Dendritic cell treated with granulocyte-macrophage colony-stimulating factor and Interleukin-4, amounts not matched to agents 40 ng/mL and 50 ng/mL, for 4 days (primary cell): Measurements from ENCODE around the gene GPX5.
"Not testable (repeated sequence)": the region's sequence is repeated elsewhere in the genome, so short reads cannot be mapped to it uniquely, and the experiment has no call there.

Source experiments
- H3K27ac Mint-ChIP-seq: one replicate; pipeline ENCODE4 v1.8.0; 2022; ENCODE audit warnings: mild to moderate bottlenecking, mixed read lengths
- H3K27me3 Mint-ChIP-seq: one replicate; pipeline ENCODE4 v1.8.0; 2022; ENCODE audit warnings: mild to moderate bottlenecking, mixed read lengths
- H3K36me3 Mint-ChIP-seq: one replicate; pipeline ENCODE4 v1.8.0; 2022; ENCODE audit warnings: low read depth, mixed read lengths
- H3K4me1 Mint-ChIP-seq: one replicate; pipeline ENCODE4 v1.8.0; 2022; ENCODE audit warnings: low read depth, mixed read lengths
- H3K4me3 Mint-ChIP-seq: one replicate; pipeline ENCODE4 v1.8.0; 2022; ENCODE audit warnings: mild to moderate bottlenecking, moderate library complexity, mixed read lengths
- H3K9me3 Mint-ChIP-seq: one replicate; pipeline ENCODE4 v1.8.0; 2022; ENCODE audit warnings: mixed read lengths
- intact Hi-C: fragments of 100-400 bp; cut with micrococcal nuclease; formaldehyde crosslinking; loops from one replicate; pipeline ENCODE4 v1.15.0; 2022

The GPX5 gene

GRCh38 chr6:28534875-28535274, 9.2 kb downstream of the GPX5 start:
- Mint-ChIP-seq H3K4me1 (no peaks in the 10 kb centered on the region), H3K9me3 (no peaks in the 10 kb centered on the region), H3K36me3 (no peaks in the 10 kb centered on the region), H3K4me3 (no peak overlapping the region), H3K27ac (no peak overlapping the region), H3K27me3 (peaks cover 49% of the 10 kb centered on the region)
- intact Hi-C loops: no loop called here

- H3K36me3 Mint-ChIP-seq: no peaks in the 10 kb centered on the region
- no peak overlapping the region for H3K27ac Mint-ChIP-seq
- H3K4me1 Mint-ChIP-seq: no peaks in the 10 kb centered on the region
- intact Hi-C loops: no loop called here
- H3K4me3 Mint-ChIP-seq: no peak overlapping the region
- H3K27me3 Mint-ChIP-seq: peaks cover 51% of the 10 kb centered on the region
- H3K9me3 Mint-ChIP-seq: no peaks in the 10 kb centered on the region
Observed at GRCh38 chr6:28537065-28537464, 11.4 kb downstream of the GPX5 start.

GRCh38 chr6:28537509-28538140, 11.9 kb downstream of the GPX5 start:
- Mint-ChIP-seq H3K4me3 (no peak overlapping the region), H3K27me3 (peaks cover 57% of the 10 kb centered on the region), H3K4me1 (peaks cover 4% of the 10 kb centered on the region), H3K27ac (no peak overlapping the region), H3K36me3 (no peaks in the 10 kb centered on the region), H3K9me3 (no peaks in the 10 kb centered on the region)
- intact Hi-C loops: no loop called here

DNA sequence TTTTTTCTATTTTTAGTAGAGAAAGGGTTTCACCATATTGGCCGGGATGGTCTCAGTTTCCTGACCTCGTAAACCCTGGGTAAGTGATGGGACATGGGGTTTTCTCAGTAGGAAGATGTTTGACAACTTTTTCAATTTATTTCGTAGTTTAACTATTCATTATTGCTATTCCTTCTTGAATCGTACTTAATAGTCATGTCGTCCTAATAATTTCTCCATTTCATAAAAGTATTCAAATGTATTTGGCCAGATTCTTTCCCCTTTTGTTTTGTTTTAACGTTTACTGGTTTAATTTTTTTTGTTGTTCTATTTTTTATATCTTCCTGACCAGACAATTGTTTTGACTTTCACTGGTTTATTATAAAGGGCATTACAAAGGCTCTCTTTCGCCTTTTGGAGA, 16.3 kb downstream of the GPX5 start:
- H3K27me3 Mint-ChIP-seq: peaks cover 59% of the 10 kb centered on the region
- peaks cover 16% of the 10 kb centered on the region for H3K4me1 Mint-ChIP-seq
- H3K9me3 Mint-ChIP-seq: no peaks in the 10 kb centered on the region
- H3K27ac Mint-ChIP-seq: no peak overlapping the region
- intact Hi-C loops: no loop called here
- H3K36me3 Mint-ChIP-seq: no peaks in the 10 kb centered on the region
- no peak overlapping the region for H3K4me3 Mint-ChIP-seq

DNA sequence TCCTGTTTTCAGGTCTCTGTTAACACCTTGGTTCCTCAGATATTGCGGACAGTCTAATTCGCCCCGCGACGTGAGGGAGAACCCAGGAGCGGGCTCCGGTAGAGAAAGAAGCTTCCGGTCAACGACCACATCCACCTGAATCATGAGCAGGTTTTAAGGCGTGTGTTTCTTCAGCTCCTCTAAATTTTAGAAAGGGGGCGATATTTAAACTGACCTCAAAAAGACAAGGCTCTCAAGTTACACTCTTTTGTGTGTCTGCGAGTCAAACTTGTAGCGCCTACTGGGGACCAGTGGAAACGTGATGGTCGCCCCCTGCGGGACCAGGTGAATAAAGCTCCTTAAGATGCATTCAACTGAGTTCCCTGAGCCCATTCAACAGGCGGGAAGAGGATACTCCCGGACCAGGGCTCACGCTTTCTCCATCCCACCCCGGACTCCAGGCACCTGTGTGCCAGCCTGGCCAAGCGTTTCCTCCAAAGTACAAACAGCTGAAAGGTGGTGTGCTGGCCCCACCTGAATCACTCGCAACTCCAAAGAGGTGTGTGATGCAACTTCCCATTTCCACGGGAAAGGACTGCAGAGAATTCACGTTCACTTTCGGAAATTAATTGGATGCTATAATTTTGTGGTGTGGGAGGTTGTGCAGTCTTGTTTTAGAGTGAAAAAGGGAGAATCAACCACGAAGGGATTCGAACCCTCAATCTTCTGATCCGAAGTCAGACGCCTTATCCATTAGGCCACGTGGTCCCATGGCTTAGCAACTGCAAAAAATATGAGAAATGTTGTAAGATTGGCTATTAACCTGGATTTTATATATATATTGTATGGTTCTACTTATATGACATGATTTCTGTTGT, 17.0 kb downstream of the GPX5 start:
- intact Hi-C loops: no loop called here
- H3K36me3 Mint-ChIP-seq: no peaks in the 10 kb centered on the region
- no peak overlapping the region for H3K4me3 Mint-ChIP-seq
- no peaks in the 10 kb centered on the region for H3K9me3 Mint-ChIP-seq
- H3K4me1 Mint-ChIP-seq: peaks cover 16% of the 10 kb centered on the region
- H3K27ac Mint-ChIP-seq: no peak overlapping the region
- H3K27me3 Mint-ChIP-seq: peaks cover 56% of the 10 kb centered on the region

GRCh38 chr6:28543651-28544610, 18.2 kb downstream of the GPX5 start:
- Mint-ChIP-seq H3K4me1 (peaks cover 16% of the 10 kb centered on the region), H3K27me3 (peaks cover 44% of the 10 kb centered on the region), H3K4me3 (peak overlapping the region; percentile 7), H3K27ac (no peak overlapping the region), H3K36me3 (no peaks in the 10 kb centered on the region), H3K9me3 (no peaks in the 10 kb centered on the region)
- intact Hi-C loops: no loop called here

DNA sequence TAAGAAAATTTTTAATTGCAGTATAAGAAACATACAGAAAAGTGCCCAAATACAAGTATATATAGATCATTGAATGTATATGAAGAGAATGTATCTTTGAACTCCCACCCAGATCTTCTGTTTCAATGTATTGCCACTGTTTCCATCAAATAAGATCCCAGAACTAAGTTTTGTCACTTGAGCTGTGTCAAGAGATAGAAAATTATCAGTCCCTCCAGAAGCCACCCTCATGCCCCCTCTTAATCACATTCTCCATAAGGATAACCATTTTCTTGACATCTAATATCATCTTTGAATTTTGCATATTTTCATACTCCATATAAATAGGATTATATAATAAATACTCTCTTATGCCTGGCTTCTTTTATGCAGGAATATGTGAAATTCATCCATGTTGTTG, 20.3 kb downstream of the GPX5 start:
- H3K4me3 Mint-ChIP-seq: no peak overlapping the region
- no peak overlapping the region for H3K27ac Mint-ChIP-seq
- no peaks in the 10 kb centered on the region for H3K9me3 Mint-ChIP-seq
- H3K36me3 Mint-ChIP-seq: no peaks in the 10 kb centered on the region
- intact Hi-C loops: no loop called here
- H3K4me1 Mint-ChIP-seq: peaks cover 16% of the 10 kb centered on the region
- peaks cover 39% of the 10 kb centered on the region for H3K27me3 Mint-ChIP-seq

GRCh38 chr6:28547003-28547402, 21.3 kb downstream of the GPX5 start:
- H3K4me3 Mint-ChIP-seq, H3K36me3 Mint-ChIP-seq, H3K27ac Mint-ChIP-seq, H3K9me3 Mint-ChIP-seq, intact Hi-C loops: not testable (repeated sequence)
- Mint-ChIP-seq H3K27me3 (peaks cover 34% of the 10 kb centered on the region), H3K4me1 (peaks cover 16% of the 10 kb centered on the region)

DNA sequence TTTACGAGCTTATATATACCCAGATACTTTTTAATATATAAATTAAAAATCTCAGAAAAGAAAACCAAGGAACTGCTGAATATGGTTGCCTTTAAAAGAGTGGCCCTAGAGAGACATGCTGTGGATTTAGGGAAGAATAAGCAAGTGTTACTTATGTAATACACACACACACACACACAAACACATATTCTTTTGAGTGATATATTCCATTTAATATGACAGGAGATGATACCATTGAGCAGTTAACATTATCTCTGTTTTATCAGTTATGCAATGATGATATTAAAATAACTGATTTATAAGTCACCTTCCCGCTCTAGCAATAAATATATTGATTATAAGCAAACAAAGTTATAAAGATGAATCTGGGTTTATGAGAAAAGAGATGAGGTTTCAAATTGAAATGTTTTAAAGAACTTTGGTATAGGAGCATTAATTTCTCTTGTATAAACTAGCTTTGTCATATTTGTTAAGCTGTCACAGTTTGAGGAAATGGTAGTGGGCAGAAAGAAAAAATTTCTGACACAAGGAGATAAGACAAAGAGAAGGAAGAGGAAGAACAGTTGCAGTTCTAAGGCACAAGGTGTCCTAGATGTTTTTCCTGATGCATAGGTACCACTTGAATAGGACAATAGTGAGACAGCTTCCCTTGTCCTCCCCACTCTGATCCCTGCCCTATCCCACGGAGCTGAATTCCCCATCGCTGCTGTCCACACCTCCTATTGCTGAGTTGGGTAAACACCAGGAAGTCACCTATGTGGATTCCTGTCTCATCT, 26.4 kb downstream of the GPX5 start:
- Mint-ChIP-seq H3K4me1 (no peaks in the 10 kb centered on the region), H3K27ac (no peak overlapping the region), H3K9me3 (no peaks in the 10 kb centered on the region), H3K36me3 (no peaks in the 10 kb centered on the region), H3K27me3 (peaks cover 22% of the 10 kb centered on the region), H3K4me3 (no peak overlapping the region)
- intact Hi-C loops: no loop called here

- H3K4me3 Mint-ChIP-seq: no peak overlapping the region
Observed at GRCh38 chr6:28553384-28553985, 27.8 kb downstream of the GPX5 start.

DNA sequence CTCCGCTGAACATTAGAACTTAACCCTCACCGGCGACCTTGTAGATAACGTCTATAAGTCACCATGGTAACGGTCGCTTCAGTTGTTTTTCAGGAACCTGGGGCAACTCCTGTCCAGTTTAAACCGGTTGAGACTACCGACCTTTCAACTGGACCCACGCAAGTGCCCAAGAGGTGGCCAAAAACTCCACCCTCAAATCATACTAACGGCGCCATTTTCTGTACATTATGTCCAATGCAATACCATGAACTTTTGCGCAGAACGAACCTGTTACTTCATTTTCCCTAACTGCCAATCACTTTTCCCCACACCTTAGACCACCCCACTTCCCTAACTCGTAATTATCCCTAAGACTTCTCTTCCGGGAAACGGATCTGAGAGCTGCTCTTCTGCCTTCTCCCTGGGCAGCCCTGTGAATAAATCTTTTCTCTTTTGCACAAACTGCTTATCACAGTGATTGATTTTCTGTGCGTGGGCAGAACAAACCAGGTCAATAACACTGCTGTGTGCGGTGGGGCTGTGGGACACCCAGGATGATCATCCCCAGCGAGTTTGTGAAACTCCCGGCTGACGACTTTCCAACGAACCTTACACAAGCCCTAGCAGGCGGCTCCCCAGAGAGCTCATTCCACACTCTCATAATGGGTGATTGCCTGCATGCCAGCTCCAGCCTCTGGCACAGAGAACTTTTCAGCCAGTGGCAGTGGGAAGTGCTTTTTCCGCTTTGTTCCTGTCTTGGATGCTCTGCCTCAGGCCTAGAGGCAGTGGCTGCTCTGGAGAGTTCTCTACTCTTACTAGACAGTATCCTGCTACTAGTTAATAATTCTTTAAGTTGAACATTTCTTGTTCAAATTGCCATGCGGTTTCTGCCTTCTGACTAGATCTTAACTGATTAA, 28.6 kb downstream of the GPX5 start:
- no peak overlapping the region for H3K27ac Mint-ChIP-seq

More at GRCh38 chr6:28553384-28553985, 27.8 kb downstream of the GPX5 start:
- Mint-ChIP-seq H3K36me3 (no peaks in the 10 kb centered on the region), H3K9me3 (no peaks in the 10 kb centered on the region), H3K27me3 (peaks cover 21% of the 10 kb centered on the region), H3K4me1 (no peaks in the 10 kb centered on the region), H3K27ac (no peak overlapping the region)
- intact Hi-C loops: no loop called here

DNA sequence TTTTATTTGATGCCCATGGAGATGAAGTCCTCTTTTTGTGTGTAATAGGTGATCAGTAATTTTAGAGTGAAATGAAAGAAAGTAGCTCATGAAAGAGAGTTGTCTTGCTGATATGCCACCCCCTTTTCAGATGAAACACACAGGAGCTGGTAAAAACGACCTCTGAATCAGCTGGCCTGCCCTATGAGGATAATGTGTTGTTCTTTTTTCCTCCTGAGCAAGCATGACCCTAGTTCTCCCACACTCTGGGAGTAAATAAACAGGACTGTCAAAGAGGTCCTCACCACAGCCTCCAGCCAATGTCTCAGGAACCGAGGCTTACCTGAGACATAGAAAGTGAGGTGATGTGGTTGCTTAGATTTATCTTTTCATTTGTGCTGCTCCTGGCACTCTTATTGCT, 29.5 kb downstream of the GPX5 start:
- peaks cover 18% of the 10 kb centered on the region for H3K27me3 Mint-ChIP-seq
- H3K4me1 Mint-ChIP-seq: no peaks in the 10 kb centered on the region
- no peaks in the 10 kb centered on the region for H3K9me3 Mint-ChIP-seq
- intact Hi-C loops: no loop called here
- no peaks in the 10 kb centered on the region for H3K36me3 Mint-ChIP-seq
- no peak overlapping the region for H3K4me3 Mint-ChIP-seq
- no peak overlapping the region for H3K27ac Mint-ChIP-seq

More for the DNA sequence above, 28.6 kb downstream of the GPX5 start:
- Mint-ChIP-seq H3K4me3 (no peak overlapping the region), H3K36me3 (no peaks in the 10 kb centered on the region), H3K27me3 (peaks cover 18% of the 10 kb centered on the region), H3K9me3 (no peaks in the 10 kb centered on the region), H3K4me1 (no peaks in the 10 kb centered on the region)
- intact Hi-C loops: no loop called here
